Stimulated activated CD8-positive, alpha-beta memory T cell treated with anti-CD3 and anti-CD28 coated beads, Interleukin-12 subunit alpha, Interleukin-12 subunit beta, amount 100 ng/mL, for 4 hours (primary cell): ENCODE measurements around the gene VPS13D.

Experiments used
- DNase-seq: peaks from one replicate; pipeline ENCODE4 v3.0.0-alpha.2; 2020; ENCODE audit warnings: low read depth

Gene VPS13D

GRCh38 chr1:12335815-12336214 is 106.0 kb downstream of the VPS13D start:
- DNase-seq, result no peak

GRCh38 chr1:12336413-12336812 is 106.6 kb downstream of the VPS13D start:
- DNase-seq, result no peak

GRCh38 chr1:12338017-12338416 is 108.2 kb downstream of the VPS13D start:
- DNase-seq, result no peak

GRCh38 chr1:12338823-12339222 is 109.0 kb downstream of the VPS13D start:
- DNase-seq, result no peak

- no peak for DNase-seq
These were observed 109.6 kb downstream of the VPS13D start for GRCh38 chr1:12339396-12339795.

GRCh38 chr1:12339811-12340543 is 110.1 kb downstream of the VPS13D start:
- DNase-seq, result no peak

- no peak for DNase-seq
These were observed 110.7 kb downstream of the VPS13D start for GRCh38 chr1:12340544-12340930.

- no peak for DNase-seq
These were observed 111.8 kb downstream of the VPS13D start for GRCh38 chr1:12341667-12342066.

- DNase-seq, result no peak
These were observed 112.7 kb downstream of the VPS13D start for GRCh38 chr1:12342401-12343003.

- DNase-seq, result no peak
These were observed 114.1 kb downstream of the VPS13D start for GRCh38 chr1:12343823-12344487.

- DNase-seq, result no peak
These were observed 114.9 kb downstream of the VPS13D start for GRCh38 chr1:12344596-12345349.

- no peak for DNase-seq
These were observed 115.8 kb downstream of the VPS13D start for GRCh38 chr1:12345350-12346217.

GRCh38 chr1:12346483-12347151 is 116.8 kb downstream of the VPS13D start:
- no peak for DNase-seq

GRCh38 chr1:12348113-12348512 is 118.3 kb downstream of the VPS13D start:
- no peak for DNase-seq

GRCh38 chr1:12353981-12354380 is 124.2 kb downstream of the VPS13D start:
- no peak for DNase-seq

- DNase-seq, result no peak
These were observed 126.4 kb downstream of the VPS13D start for GRCh38 chr1:12356004-12356890.

- no peak for DNase-seq
These were observed 128.7 kb downstream of the VPS13D start for GRCh38 chr1:12358499-12358898.

- DNase-seq, result no peak
These were observed 129.7 kb downstream of the VPS13D start for GRCh38 chr1:12359359-12360133.

GRCh38 chr1:12368646-12369045 is 138.8 kb downstream of the VPS13D start:
- DNase-seq, result no peak
